IPS-18a (cell line): ENCODE results near the gene SNTA1.

Experiments
- H3K27ac ChIP-seq: one replicate; pipeline ENCODE4 v1.5.1; 2013; ENCODE audit warnings: low read length
- H3K27me3 ChIP-seq: one replicate; pipeline ENCODE4 v1.6.1; 2013; ENCODE audit warnings: mild to moderate bottlenecking, low read length; ENCODE audit not compliant: control insufficient read depth, insufficient read depth
- H3K36me3 ChIP-seq: one replicate; pipeline ENCODE4 v1.6.1; 2013; ENCODE audit warnings: low read depth, low read length; ENCODE audit not compliant: control insufficient read depth
- H3K4me1 ChIP-seq: one replicate; pipeline ENCODE4 v1.6.1; 2013; ENCODE audit warnings: low read depth, low read length; ENCODE audit not compliant: control insufficient read depth
- H3K4me3 ChIP-seq: one replicate; pipeline ENCODE4 v1.5.1; 2013; ENCODE audit warnings: low read length
- H3K9ac ChIP-seq: one replicate; pipeline ENCODE4 v1.6.1; 2013; ENCODE audit warnings: mild to moderate bottlenecking, low read length, moderate library complexity
- H3K9me3 ChIP-seq: one replicate; pipeline ENCODE4 v1.6.1; 2013; ENCODE audit warnings: low read depth, low read length; ENCODE audit not compliant: control insufficient read depth

Gene SNTA1

DNA sequence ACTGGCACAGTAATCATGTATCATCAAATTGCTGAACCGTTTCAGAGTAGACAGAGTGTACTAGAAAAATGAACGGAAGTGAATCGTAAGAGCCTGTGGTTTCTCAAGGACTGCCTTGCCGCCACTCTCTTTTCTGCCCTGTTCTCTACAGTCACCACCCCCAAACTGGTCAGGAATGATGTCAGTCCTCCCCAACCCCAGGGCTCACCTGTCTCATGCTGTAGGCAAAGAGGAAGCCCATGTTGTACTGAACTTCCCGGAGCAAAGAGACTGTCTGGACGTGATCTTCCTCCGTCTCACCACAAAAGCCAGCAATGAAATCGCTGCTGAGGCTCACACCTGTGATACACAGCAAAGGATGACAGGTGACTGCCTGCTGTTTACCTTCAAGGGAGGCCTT, 73.3 kb downstream of the SNTA1 start:
- H3K27me3 ChIP-seq: no peaks in the 10 kb centered on the region
- no peak overlapping the region for H3K27ac ChIP-seq
- peaks cover 55% of the 10 kb centered on the region for H3K36me3 ChIP-seq
- H3K4me3 ChIP-seq: no peak overlapping the region
- no peaks in the 10 kb centered on the region for H3K9me3 ChIP-seq
- H3K9ac ChIP-seq: no peak overlapping the region
- no peaks in the 10 kb centered on the region for H3K4me1 ChIP-seq

DNA sequence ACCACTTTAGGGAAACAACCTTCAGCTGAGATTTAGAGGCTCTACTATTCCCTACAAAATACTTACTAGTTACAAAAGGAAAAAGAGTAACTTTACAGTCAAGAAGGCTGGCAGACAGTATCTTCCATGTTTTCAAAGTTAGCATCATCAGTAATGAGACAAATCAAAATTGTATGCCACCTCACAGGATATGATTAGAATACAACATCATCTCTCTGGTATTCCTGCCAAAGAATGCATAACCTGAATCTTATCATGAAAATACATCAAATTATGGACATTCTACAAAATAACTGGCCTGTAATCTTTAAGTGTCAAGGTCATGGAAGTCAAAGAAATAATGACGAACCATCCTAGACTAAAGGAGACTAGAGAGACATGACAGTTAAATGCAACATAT, 80.7 kb downstream of the SNTA1 start:
- H3K27ac ChIP-seq: no peak overlapping the region
- no peaks in the 10 kb centered on the region for H3K4me1 ChIP-seq
- H3K9ac ChIP-seq: no peak overlapping the region
- no peak overlapping the region for H3K4me3 ChIP-seq
- peaks cover 65% of the 10 kb centered on the region for H3K36me3 ChIP-seq
- H3K27me3 ChIP-seq: no peaks in the 10 kb centered on the region
- no peaks in the 10 kb centered on the region for H3K9me3 ChIP-seq

DNA sequence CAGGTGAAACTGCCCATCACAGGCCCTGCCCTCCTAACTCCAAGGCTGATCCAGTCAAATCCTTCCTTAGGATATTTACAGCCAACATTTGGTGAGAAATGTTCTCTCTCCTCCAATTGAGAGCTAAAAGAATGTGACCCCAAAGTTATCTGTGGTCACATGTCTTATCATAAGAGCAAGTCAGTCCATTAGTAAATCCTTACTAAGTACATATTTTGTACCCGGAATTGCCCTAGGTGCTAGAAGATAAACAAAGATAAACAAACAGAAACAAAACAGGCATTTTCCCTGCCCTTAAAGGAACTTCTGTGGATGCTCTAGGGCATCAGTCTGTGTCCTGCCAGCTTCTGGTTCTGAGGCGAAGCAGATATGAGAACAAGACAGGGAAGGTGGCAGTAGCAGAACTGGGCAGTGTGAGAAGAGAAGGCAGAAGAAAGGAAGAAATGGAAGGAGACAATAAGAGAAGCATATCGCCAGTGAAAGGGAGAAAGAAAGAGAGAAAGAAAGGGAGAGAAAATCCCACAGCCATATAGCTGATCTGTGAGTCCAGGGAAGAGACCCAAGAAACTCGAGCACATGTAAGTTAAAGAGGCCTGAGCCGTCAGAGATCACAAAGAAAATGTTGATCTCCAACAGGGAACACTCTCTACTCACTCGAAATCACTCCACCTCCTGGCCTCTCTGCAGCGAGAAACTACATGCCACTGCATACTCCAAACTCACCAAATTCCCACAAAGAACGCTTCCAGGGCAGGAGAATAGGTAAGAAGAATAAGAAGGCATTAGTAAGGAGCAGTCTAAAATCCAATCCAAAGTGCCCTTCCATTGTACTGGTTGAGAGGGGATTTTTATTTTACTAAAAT, 83.9 kb downstream of the SNTA1 start:
- Histone ChIP-seq H3K36me3 (peaks cover 44% of the 10 kb centered on the region), H3K4me3 (no peak overlapping the region), H3K9ac (no peak overlapping the region), H3K9me3 (no peaks in the 10 kb centered on the region), H3K4me1 (no peaks in the 10 kb centered on the region), H3K27ac (no peak overlapping the region), H3K27me3 (no peaks in the 10 kb centered on the region)
